ENCODE data around the gene TMOD4. TPM values are rescaled to one million over a fixed set of nuclear protein-coding genes. Genes with fewer than 3 reads are reported as not detected.

The TMOD4 gene
- total and polyA plus RNA-seq, 5 donors from 2014 or later = 3.3 TPM; not detected in 4

- Histone ChIP-seq H3K27me3 (ENCODE audit: control insufficient read depth, insufficient read depth, low read length) (no peaks in the 10 kb centered on the region), H3K4me3 (ENCODE audit: low read depth, low read length) (peak overlapping the region; percentile 99), H3K36me3 (ENCODE audit: control insufficient read depth, insufficient read depth, low read length) (peaks cover 25% of the 10 kb centered on the region), H3K9me3 (ENCODE audit: control insufficient read depth in 2 of 2, low read length in 2 of 2) (no peaks in the 10 kb centered on the region), H3K4me1 (ENCODE audit: control insufficient read depth, insufficient read depth, low read length, poor library complexity, severe bottlenecking) (peaks cover 63% of the 10 kb centered on the region), H3K27ac (ENCODE audit: insufficient read depth, low read length, poor library complexity, severe bottlenecking) (peak overlapping the region; percentile 48)
- Mint-ChIP-seq H3K27me3 (no peaks in the 10 kb centered on the region), H3K4me1 (peaks cover 5 to 70% (median 52%) of the 10 kb centered on the region in 4 donors), H3K4me3 (peak overlapping the region; percentile 98 to 100 (median 99)), H3K9me3 (no peaks in the 10 kb centered on the region), H3K36me3 (peaks cover 26% of the 10 kb centered on the region), H3K27ac (peak overlapping the region; percentile 93 to 97 (median 94))
- DNase-seq = no peak
- no peak for ATAC-seq (ENCODE audit: low read depth in 2 of 2)
Measured at GRCh38 chr1:151158751-151159251, 17.0 kb downstream of the TMOD4 start.

- peak overlapping the region; percentile 37 for H3K27ac ChIP-seq (ENCODE audit: insufficient read depth, low read length, poor library complexity, severe bottlenecking)
- no peaks in the 10 kb centered on the region for H3K9me3 ChIP-seq (ENCODE audit: control insufficient read depth in 2 of 2, low read length in 2 of 2)
- peak overlapping the region; percentile 98 to 100 (median 99) for H3K4me3 Mint-ChIP-seq
- DNase-seq (no peak), ATAC-seq (ENCODE audit: low read depth in 2 of 2) (no peak)
- no peaks in the 10 kb centered on the region for H3K27me3 Mint-ChIP-seq
- H3K27me3 ChIP-seq (ENCODE audit: control insufficient read depth, insufficient read depth, low read length) = no peaks in the 10 kb centered on the region
- H3K4me3 ChIP-seq (ENCODE audit: low read depth, low read length) = peak overlapping the region; percentile 99
- H3K27ac Mint-ChIP-seq = peak overlapping the region; percentile 93 to 97 (median 94)
- H3K9me3 Mint-ChIP-seq = no peaks in the 10 kb centered on the region
- peaks cover 26% of the 10 kb centered on the region for H3K36me3 Mint-ChIP-seq
- H3K36me3 ChIP-seq (ENCODE audit: control insufficient read depth, insufficient read depth, low read length) = peaks cover 25% of the 10 kb centered on the region
- peaks cover 5 to 66% (median 52%) of the 10 kb centered on the region in 4 donors for H3K4me1 Mint-ChIP-seq
- peaks cover 63% of the 10 kb centered on the region for H3K4me1 ChIP-seq (ENCODE audit: control insufficient read depth, insufficient read depth, low read length, poor library complexity, severe bottlenecking)
Measured at GRCh38 chr1:151158326-151158725, 17.5 kb downstream of the TMOD4 start.

GRCh38 chr1:151157067-151157531 lies 18.7 kb downstream of the TMOD4 start:
- Mint-ChIP-seq H3K9me3 (no peaks in the 10 kb centered on the region), H3K27ac (peak overlapping the region; percentile 93 to 99 (median 94)), H3K4me1 (peaks cover 5 to 57% (median 43%) of the 10 kb centered on the region in 4 donors)

GRCh38 chr1:151156515-151156819 lies 19.3 kb downstream of the TMOD4 start, which contains the start of gene TNFAIP8L2:
Gene TNFAIP8L2, plus strand, starts transcription at chr1:151156649. Its CDS starts 2,049 bp downstream, at chr1:151158698.
- H3K9me3 Mint-ChIP-seq = no peaks in the 10 kb centered on the region
- H3K36me3 ChIP-seq (ENCODE audit: control insufficient read depth, insufficient read depth, low read length) = peaks cover 22% of the 10 kb centered on the region
- peak within 1 kb of the TSS; percentile 65 for H3K27ac ChIP-seq (ENCODE audit: insufficient read depth, low read length, poor library complexity, severe bottlenecking)
- DNase-seq (peak; percentile 65 to 90 (median 67)), ATAC-seq (ENCODE audit: low read depth in 2 of 2) (peak; percentile 82 to 83)
- H3K4me1 ChIP-seq (ENCODE audit: control insufficient read depth, insufficient read depth, low read length, poor library complexity, severe bottlenecking) = peaks cover 54% of the 10 kb centered on the region
- H3K27ac Mint-ChIP-seq = peak within 1 kb of the TSS; percentile 93 to 99 (median 94)
- H3K27me3 Mint-ChIP-seq = no peaks in the 10 kb centered on the region
- no peaks in the 10 kb centered on the region for H3K27me3 ChIP-seq (ENCODE audit: control insufficient read depth, insufficient read depth, low read length)
- H3K9me3 ChIP-seq (ENCODE audit: control insufficient read depth in 2 of 2, low read length in 2 of 2) = no peaks in the 10 kb centered on the region
- peaks cover 5 to 50% (median 37%) of the 10 kb centered on the region in 4 donors for H3K4me1 Mint-ChIP-seq
- peak within 1 kb of the TSS; percentile 99 for H3K4me3 ChIP-seq (ENCODE audit: low read depth, low read length)
- H3K4me3 Mint-ChIP-seq = peak within 1 kb of the TSS; percentile 98 to 100 (median 99)
- H3K36me3 Mint-ChIP-seq = peaks cover 19% of the 10 kb centered on the region

More at GRCh38 chr1:151157067-151157531, 18.7 kb downstream of the TMOD4 start:
- Mint-ChIP-seq H3K36me3 (peaks cover 25% of the 10 kb centered on the region), H3K4me3 (peak overlapping the region; percentile 98 to 100 (median 99)), H3K27me3 (no peaks in the 10 kb centered on the region)
- DNase-seq (peak; percentile 47 to 88 (median 67)), ATAC-seq (ENCODE audit: low read depth in 2 of 2) (peak; percentile 48 to 55)
- peaks cover 61% of the 10 kb centered on the region for H3K4me1 ChIP-seq (ENCODE audit: control insufficient read depth, insufficient read depth, low read length, poor library complexity, severe bottlenecking)
- no peaks in the 10 kb centered on the region for H3K27me3 ChIP-seq (ENCODE audit: control insufficient read depth, insufficient read depth, low read length)
- peaks cover 22% of the 10 kb centered on the region for H3K36me3 ChIP-seq (ENCODE audit: control insufficient read depth, insufficient read depth, low read length)
- peak overlapping the region; percentile 65 for H3K27ac ChIP-seq (ENCODE audit: insufficient read depth, low read length, poor library complexity, severe bottlenecking)
- H3K4me3 ChIP-seq (ENCODE audit: low read depth, low read length) = peak overlapping the region; percentile 99
- no peaks in the 10 kb centered on the region for H3K9me3 ChIP-seq (ENCODE audit: control insufficient read depth in 2 of 2, low read length in 2 of 2)

- Histone ChIP-seq H3K4me3 (ENCODE audit: low read depth, low read length) (no peak overlapping the region), H3K27me3 (ENCODE audit: control insufficient read depth, insufficient read depth, low read length) (no peaks in the 10 kb centered on the region), H3K4me1 (ENCODE audit: control insufficient read depth, insufficient read depth, low read length, poor library complexity, severe bottlenecking) (peaks cover 23% of the 10 kb centered on the region), H3K27ac (ENCODE audit: insufficient read depth, low read length, poor library complexity, severe bottlenecking) (no peak overlapping the region), H3K36me3 (ENCODE audit: control insufficient read depth, insufficient read depth, low read length) (no peaks in the 10 kb centered on the region), H3K9me3 (ENCODE audit: control insufficient read depth in 2 of 2, low read length in 2 of 2) (no peaks in the 10 kb centered on the region)
- ATAC-seq (ENCODE audit: low read depth in 2 of 2) (no peak), DNase-seq (no peak)
- no peak overlapping the region for H3K27ac Mint-ChIP-seq
- H3K36me3 Mint-ChIP-seq = no peaks in the 10 kb centered on the region
- H3K4me3 Mint-ChIP-seq = peak overlapping the region; percentile 82 to 98 (median 92)
- H3K9me3 Mint-ChIP-seq = no peaks in the 10 kb centered on the region
- peaks cover 0 to 23% (median 4%) of the 10 kb centered on the region in 4 donors for H3K4me1 Mint-ChIP-seq
- peaks cover 13% of the 10 kb centered on the region for H3K27me3 Mint-ChIP-seq
Measured at GRCh38 chr1:151147665-151148064, 28.1 kb downstream of the TMOD4 start.

GRCh38 chr1:151147132-151147503 lies 28.7 kb downstream of the TMOD4 start:
- Histone ChIP-seq H3K4me1 (ENCODE audit: control insufficient read depth, insufficient read depth, low read length, poor library complexity, severe bottlenecking) (peaks cover 23% of the 10 kb centered on the region), H3K9me3 (ENCODE audit: control insufficient read depth in 2 of 2, low read length in 2 of 2) (no peaks in the 10 kb centered on the region), H3K36me3 (ENCODE audit: control insufficient read depth, insufficient read depth, low read length) (no peaks in the 10 kb centered on the region), H3K4me3 (ENCODE audit: low read depth, low read length) (peak overlapping the region; percentile 78), H3K27ac (ENCODE audit: insufficient read depth, low read length, poor library complexity, severe bottlenecking) (no peak overlapping the region), H3K27me3 (ENCODE audit: control insufficient read depth, insufficient read depth, low read length) (no peaks in the 10 kb centered on the region)
- ATAC-seq (ENCODE audit: low read depth in 2 of 2) (no peak), DNase-seq (no peak)
- peaks cover 0 to 23% (median 4%) of the 10 kb centered on the region in 4 donors for H3K4me1 Mint-ChIP-seq
- H3K27me3 Mint-ChIP-seq = peaks cover 13% of the 10 kb centered on the region
- no peaks in the 10 kb centered on the region for H3K36me3 Mint-ChIP-seq
- no peaks in the 10 kb centered on the region for H3K9me3 Mint-ChIP-seq
- H3K4me3 Mint-ChIP-seq = peak overlapping the region; percentile 88 to 98 (median 95)
- peak overlapping the region in 2 of 3 donors; percentile 90 to 91 for H3K27ac Mint-ChIP-seq

GRCh38 chr1:151146412-151147131 lies 29.2 kb downstream of the TMOD4 start, which contains the start of gene SEMA6C:
Gene SEMA6C, minus strand, starts transcription at chr1:151146631. Its CDS starts 4,010 bp downstream, at chr1:151142621.
- Mint-ChIP-seq H3K27ac (peak within 1 kb of the TSS; percentile 90 to 95 (median 91)), H3K27me3 (peaks cover 13% of the 10 kb centered on the region), H3K36me3 (no peaks in the 10 kb centered on the region), H3K9me3 (no peaks in the 10 kb centered on the region), H3K4me1 (peaks cover 0 to 23% (median 4%) of the 10 kb centered on the region in 4 donors), H3K4me3 (peak within 1 kb of the TSS; percentile 88 to 98 (median 95))
- Histone ChIP-seq H3K4me3 (ENCODE audit: low read depth, low read length) (peak within 1 kb of the TSS; percentile 78), H3K9me3 (ENCODE audit: control insufficient read depth in 2 of 2, low read length in 2 of 2) (no peaks in the 10 kb centered on the region), H3K27me3 (ENCODE audit: control insufficient read depth, insufficient read depth, low read length) (no peaks in the 10 kb centered on the region), H3K4me1 (ENCODE audit: control insufficient read depth, insufficient read depth, low read length, poor library complexity, severe bottlenecking) (peaks cover 23% of the 10 kb centered on the region), H3K27ac (ENCODE audit: insufficient read depth, low read length, poor library complexity, severe bottlenecking) (no peak within 1 kb of the TSS), H3K36me3 (ENCODE audit: control insufficient read depth, insufficient read depth, low read length) (no peaks in the 10 kb centered on the region)
- DNase-seq (peak; percentile 82 to 89 (median 83)), ATAC-seq (ENCODE audit: low read depth in 2 of 2) (peak; percentile 99 to 100)
